K562 (cell line): Measurements from ENCODE around the gene HLA-DOA. TPM values are rescaled to one million over a fixed set of nuclear protein-coding genes. Genes with fewer than 3 reads are reported as not detected.

Source experiments
- CHD1 ChIP-seq: fragments of 200-600 bp; sonication (generic); IDR thresholded peaks from one replicate; pipeline ENCODE4 v1.6.1; 2012; ENCODE audit warnings: mild to moderate bottlenecking, moderate library complexity, low read length, inconsistent platforms
- CSDE1 ChIP-seq, 2 experiments: fragments of 450-650 bp; IDR thresholded peaks; 2 replicates each; pipeline ENCODE4 v1.6.1; 2016; ENCODE audit warnings: mild to moderate bottlenecking in 1 of 2
- GTF2A2 ChIP-seq: IDR thresholded peaks from 2 replicates; pipeline ENCODE4 v1.6.1; 2016; ENCODE audit warnings: mild to moderate bottlenecking, missing genetic modification characterization, missing compliant biosample characterization
- KAT8 ChIP-seq: fragments of 450-650 bp; IDR thresholded peaks from 2 replicates; pipeline ENCODE4 v1.6.1; 2016; ENCODE audit warnings: low read depth, mild to moderate bottlenecking
- PHF20 ChIP-seq: fragments of 450-650 bp; IDR thresholded peaks from 2 replicates; pipeline ENCODE4 v1.6.1; 2018; ENCODE audit not compliant: partially characterized antibody
- RBBP5 ChIP-seq: fragments of 200-600 bp; sonication (generic); IDR thresholded peaks from 2 replicates; pipeline ENCODE4 v1.6.1; 2012; ENCODE audit warnings: borderline replicate concordance, mild to moderate bottlenecking, low read length, control low read depth, inconsistent platforms; ENCODE audit not compliant: insufficient read depth, poor library complexity, severe bottlenecking
- SRSF3 ChIP-seq: fragments of 200-400 bp; formaldehyde crosslinking; IDR thresholded peaks from 2 replicates; pipeline ENCODE4 v1.6.1; 2016; ENCODE audit warnings: mild to moderate bottlenecking, low read length, moderate library complexity; ENCODE audit not compliant: insufficient read depth
- TBL1XR1 ChIP-seq, 2 experiments: IDR thresholded peaks; 2 replicates each; pipeline ENCODE4 v1.6.1; 2012; ENCODE audit warnings: improper control_type of control experiment in 2 of 2, low read length in 2 of 2, mild to moderate bottlenecking in 1 of 2
- ZFP91 ChIP-seq: sonication (generic); formaldehyde crosslinking; IDR thresholded peaks from 2 replicates; pipeline ENCODE4 v1.8.0; 2022; ENCODE audit warnings: mild to moderate bottlenecking, missing genetic modification reagents
- ZFPM2 ChIP-seq: fragments of 250-450 bp; sonication (Bioruptor Pico); IDR thresholded peaks from 2 replicates; pipeline ENCODE4 v1.5.1; 2022; ENCODE audit warnings: mild to moderate bottlenecking
- ZNF165 ChIP-seq: fragments of 250-450 bp; sonication (Bioruptor Pico); IDR thresholded peaks from 2 replicates; pipeline ENCODE4 v1.4.0; 2020; ENCODE audit warnings: borderline replicate concordance
- ZNF318 ChIP-seq, 2 experiments: fragments of 450-650 bp; IDR thresholded peaks; 2 replicates each; pipeline ENCODE4 v1.6.1; 2016; ENCODE audit warnings: mild to moderate bottlenecking in 2 of 2, borderline replicate concordance in 1 of 2, low read depth in 1 of 2, moderate library complexity in 1 of 2
- ZNF639 ChIP-seq, 2 experiments: fragments of 200-800 bp in 1 of 2; sonication (Bioruptor generic) in 1 of 2; sonication (generic) in 1 of 2; formaldehyde crosslinking in 1 of 2; IDR thresholded peaks in 1 of 2; conservative IDR thresholded peaks in 1 of 2; 2 replicates each; pipeline versions ENCODE4 v1.5.0 to v1.6.1; 2016 to 2020; ENCODE audit warnings: missing compliant biosample characterization in 1 of 2, missing genetic modification characterization in 1 of 2, missing genetic modification reagents in 1 of 2
- polyA plus RNA-seq, 8 experiments: library from polyadenylated mRNA; depleted of rRNA in 4 of 8; stranded (reverse) in 5 of 8; unstranded in 3 of 8; fragments of >200 nt; fragmentation: Nextera tagmentation in 2 of 8; fragmentation: Illumina TruSeq in 1 of 8; extraction: Ambion mirVana in 2 of 8; extraction: Trizol in 1 of 8; gene quantifications; 2 replicates each; pipeline versions ENCODE4 v1.2.1 to v1.2.3, GENCODE V29; 2011 to 2014; ENCODE audit warnings: inconsistent platforms in 1 of 8, missing spikeins in 1 of 8
- total RNA-seq, 7 experiments: library from RNA; depleted of rRNA in 6 of 7; stranded (reverse); fragments of >200 nt in 6 of 7; fragmentation: Illumina TruSeq in 2 of 7; extraction: Trizol in 2 of 7; gene quantifications; 2 replicates each; pipeline versions ENCODE4 v1.2.1 to v1.2.3, GENCODE V29; 2011 to 2021; ENCODE audit warnings: low replicate concordance in 1 of 7

The HLA-DOA gene
- total and polyA plus RNA-seq, 9 of the 15 experiments (the other 6 are each of a cell fraction or from before 2014, with no cell fraction given), result 0.07 TPM; not detected in 8

- TF ChIP-seq ZNF318 (IDR thresholded peaks at IDR 0.05; ENCODE audit: borderline replicate concordance in 1 of 2, low read depth in 1 of 2), result no peak
- TF ChIP-seq ZFP91, result 0 out of 2 replicates have a peak, but pooled peaks have one; percentile 54
- peak; percentile 79 for TF ChIP-seq CHD1
- TF ChIP-seq ZNF165 (CRISPR knock-in tag), result no peak
- TF ChIP-seq ZNF639 (CRISPR knock-in tag; conservative IDR thresholded peaks at IDR 0.05 in 1 of 2, IDR thresholded peaks at IDR 0.05 in 1 of 2), result peak in 1 of 2 experiments; percentile 68; a peak in 1 of 4 replicates
- peak; percentile 94 for TF ChIP-seq RBBP5
- TF ChIP-seq ZFPM2, result peak; percentile 66; the same call in 1 of the 2 replicates
- TF ChIP-seq KAT8, result no peak
- peak in 1 of 2 experiments; percentile 31; a peak in 2 of 4 replicates for TF ChIP-seq TBL1XR1 (IDR thresholded peaks at IDR 0.05; ENCODE audit: low read length in 2 of 2)
- TF ChIP-seq GTF2A2 (tag), result peak; percentile 56; the same call in 1 of the 2 replicates
- peak; percentile 51 for TF ChIP-seq PHF20
- TF ChIP-seq CSDE1 (IDR thresholded peaks at IDR 0.05), result no peak
- TF ChIP-seq SRSF3, result 0 out of 2 replicates have a peak, but pooled peaks have one; percentile 24
Measured at GRCh38 chr6:32968093-32968866, 41.1 kb downstream of the HLA-DOA start, which contains the start of gene BRD2 (continued).
